ENCODE data around the gene SPATA24.

Gene SPATA24

DNA sequence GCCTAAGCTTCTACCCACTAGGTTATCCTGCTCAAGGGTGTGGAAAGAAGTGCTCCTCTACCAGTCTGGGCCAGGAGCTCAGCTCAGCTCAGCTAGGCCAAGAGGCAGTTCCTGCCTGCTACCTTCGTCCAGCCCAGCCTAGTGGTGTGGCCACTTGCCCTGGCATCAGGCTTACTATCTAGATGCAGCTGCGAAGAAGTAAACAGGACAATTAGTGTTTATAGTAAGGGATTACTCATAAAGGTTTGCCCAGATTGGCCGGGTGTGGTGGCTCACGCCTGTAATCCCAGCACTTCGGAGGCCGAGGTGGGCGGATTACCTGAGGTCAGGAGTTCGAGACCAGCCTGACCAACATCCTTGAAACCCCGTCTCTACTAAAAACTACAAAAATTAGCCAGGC lies 12.8 kb upstream of the SPATA24 start:
- DNase-seq (ENCODE audit: low read depth), result no peak
- H3K4me3 ChIP-seq (ENCODE audit: low read length), result no peak overlapping the region
- TF ChIP-seq, protein P1, sequence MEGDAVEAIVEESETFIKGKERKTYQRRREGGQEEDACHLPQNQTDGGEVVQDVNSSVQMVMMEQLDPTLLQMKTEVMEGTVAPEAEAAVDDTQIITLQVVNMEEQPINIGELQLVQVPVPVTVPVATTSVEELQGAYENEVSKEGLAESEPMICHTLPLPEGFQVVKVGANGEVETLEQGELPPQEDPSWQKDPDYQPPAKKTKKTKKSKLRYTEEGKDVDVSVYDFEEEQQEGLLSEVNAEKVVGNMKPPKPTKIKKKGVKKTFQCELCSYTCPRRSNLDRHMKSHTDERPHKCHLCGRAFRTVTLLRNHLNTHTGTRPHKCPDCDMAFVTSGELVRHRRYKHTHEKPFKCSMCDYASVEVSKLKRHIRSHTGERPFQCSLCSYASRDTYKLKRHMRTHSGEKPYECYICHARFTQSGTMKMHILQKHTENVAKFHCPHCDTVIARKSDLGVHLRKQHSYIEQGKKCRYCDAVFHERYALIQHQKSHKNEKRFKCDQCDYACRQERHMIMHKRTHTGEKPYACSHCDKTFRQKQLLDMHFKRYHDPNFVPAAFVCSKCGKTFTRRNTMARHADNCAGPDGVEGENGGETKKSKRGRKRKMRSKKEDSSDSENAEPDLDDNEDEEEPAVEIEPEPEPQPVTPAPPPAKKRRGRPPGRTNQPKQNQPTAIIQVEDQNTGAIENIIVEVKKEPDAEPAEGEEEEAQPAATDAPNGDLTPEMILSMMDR (IDR thresholded peaks at IDR 0.05; ENCODE audit: insufficient read depth, low read depth, low read length, missing control alignments), result no peak

DNA sequence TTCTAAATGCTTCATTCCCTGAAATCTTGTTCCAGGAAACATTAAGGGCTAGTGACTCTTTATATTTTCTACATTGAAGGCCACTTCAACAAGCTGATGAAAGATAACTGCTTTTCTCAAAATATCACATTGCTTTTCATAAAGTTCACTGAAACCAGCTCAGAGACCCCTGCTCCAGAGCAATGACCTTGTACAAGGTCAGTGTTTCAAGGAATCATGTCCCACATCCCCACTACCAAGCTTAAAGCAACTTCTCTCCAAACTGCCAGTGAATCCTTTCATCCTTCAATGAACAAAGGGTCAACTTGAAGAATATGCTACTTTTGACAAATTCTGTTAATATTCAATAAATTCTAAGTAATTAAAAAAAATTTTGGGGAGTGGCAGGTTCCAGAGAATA lies 12.0 kb upstream of the SPATA24 start:
- DNase-seq (ENCODE audit: low read depth), result no peak

GRCh38 chr5:139415221-139415861 lies 11.5 kb upstream of the SPATA24 start:
- DNase-seq (ENCODE audit: low read depth), result peak; percentile 90
- no peak overlapping the region for H3K4me3 ChIP-seq (ENCODE audit: low read length)
- TF ChIP-seq, protein P1 (IDR thresholded peaks at IDR 0.05; ENCODE audit: insufficient read depth, low read depth, low read length, missing control alignments), result no peak

More for the DNA sequence above, 12.0 kb upstream of the SPATA24 start:
- H3K4me3 ChIP-seq (ENCODE audit: low read length), result no peak overlapping the region
- TF ChIP-seq, protein P1 (IDR thresholded peaks at IDR 0.05; ENCODE audit: insufficient read depth, low read depth, low read length, missing control alignments), result no peak

GRCh38 chr5:139414581-139415130 lies 10.8 kb upstream of the SPATA24 start:
- no peak overlapping the region for H3K4me3 ChIP-seq (ENCODE audit: low read length)
- TF ChIP-seq, protein P1 (IDR thresholded peaks at IDR 0.05; ENCODE audit: insufficient read depth, low read depth, low read length, missing control alignments), result no peak

DNA sequence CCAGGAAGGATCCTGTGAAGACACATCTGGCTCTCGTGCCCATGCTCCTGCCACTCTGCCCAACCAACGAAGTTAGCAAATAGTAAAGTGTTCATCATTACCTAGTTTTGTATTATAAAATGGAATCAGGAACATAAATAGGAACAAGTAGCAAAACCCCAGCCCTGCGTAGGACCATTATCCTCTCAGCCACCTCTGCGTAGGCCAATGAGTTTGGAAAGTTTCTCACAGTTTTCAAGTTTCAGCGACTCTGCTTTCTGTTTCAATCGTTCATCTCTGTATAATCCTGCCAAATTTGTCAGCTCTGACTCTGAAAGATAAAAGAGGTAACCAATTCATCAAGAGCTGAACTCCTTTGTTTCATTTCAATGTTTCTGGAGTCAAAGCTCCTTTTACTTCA lies 10.1 kb upstream of the SPATA24 start:
- H3K4me3 ChIP-seq (ENCODE audit: low read length), result no peak overlapping the region
- no peak for DNase-seq (ENCODE audit: low read depth)
- TF ChIP-seq, protein P1 (IDR thresholded peaks at IDR 0.05; ENCODE audit: insufficient read depth, low read depth, low read length, missing control alignments), result no peak

More at GRCh38 chr5:139414581-139415130, 10.8 kb upstream of the SPATA24 start:
- DNase-seq (ENCODE audit: low read depth), result no peak

- H3K4me3 ChIP-seq (ENCODE audit: low read length), result no peak overlapping the region
- TF ChIP-seq, protein P1 (IDR thresholded peaks at IDR 0.05; ENCODE audit: insufficient read depth, low read depth, low read length, missing control alignments), result no peak
Observed at GRCh38 chr5:139413153-139413552, 9.3 kb upstream of the SPATA24 start.

More at GRCh38 chr5:139413153-139413552, 9.3 kb upstream of the SPATA24 start:
- DNase-seq (ENCODE audit: low read depth), result no peak
